ENCODE results near the gene PC.

Gene PC

GRCh38 chr11:66950112-66950535 lies 8.1 kb downstream of the PC start:
- DNase-seq, result no peak

GRCh38 chr11:66938582-66939135 lies 19.5 kb downstream of the PC start:
- DNase-seq, result no peak

- DNase-seq, result no peak
Observed at GRCh38 chr11:66937193-66937733, 20.9 kb downstream of the PC start.

GRCh38 chr11:66936311-66936711 lies 21.9 kb downstream of the PC start:
- DNase-seq, result no peak

- no peak for DNase-seq
Observed at GRCh38 chr11:66934950-66935779, 23.0 kb downstream of the PC start.

- DNase-seq, result no peak
Observed at GRCh38 chr11:66933531-66933930, 24.7 kb downstream of the PC start.

- no peak for DNase-seq
Observed at GRCh38 chr11:66932543-66932942, 25.6 kb downstream of the PC start.

GRCh38 chr11:66929753-66930152 lies 28.4 kb downstream of the PC start:
- no peak for DNase-seq

GRCh38 chr11:66924272-66924671 lies 33.9 kb downstream of the PC start:
- DNase-seq, result no peak

- DNase-seq, result no peak
Observed at GRCh38 chr11:66922551-66922950, 35.6 kb downstream of the PC start.

- no peak for DNase-seq
Observed at GRCh38 chr11:66920978-66921784, 37.0 kb downstream of the PC start.

- no peak for DNase-seq
Observed at GRCh38 chr11:66919923-66920322, 38.3 kb downstream of the PC start.

GRCh38 chr11:66918741-66919140 lies 39.4 kb downstream of the PC start:
- no peak for DNase-seq

- no peak for DNase-seq
Observed at GRCh38 chr11:66915866-66916265, 42.3 kb downstream of the PC start.

GRCh38 chr11:66915046-66915832 lies 42.9 kb downstream of the PC start:
- DNase-seq, result no peak

- no peak for DNase-seq
Observed at GRCh38 chr11:66914505-66914904, 43.7 kb downstream of the PC start.

- no peak for DNase-seq
Observed at GRCh38 chr11:66912911-66913310, 45.3 kb downstream of the PC start.

GRCh38 chr11:66912361-66912760 lies 45.8 kb downstream of the PC start:
- DNase-seq, result no peak

GRCh38 chr11:66910669-66911068 lies 47.5 kb downstream of the PC start:
- DNase-seq, result no peak

- DNase-seq, result no peak
Observed at GRCh38 chr11:66910016-66910415, 48.2 kb downstream of the PC start.

GRCh38 chr11:66909181-66909580 lies 49.0 kb downstream of the PC start:
- DNase-seq, result no peak

- no peak for DNase-seq
Observed at GRCh38 chr11:66907751-66908630, 50.2 kb downstream of the PC start.

Data from activated CD4-positive, CD25-positive, alpha-beta regulatory T cell treated with anti-CD3 and anti-CD28 coated beads, Interleukin-2, amount 50 U/mL, for 72 hours (primary cell).